ENCODE data around the gene VENTX. TPM values are rescaled to one million over a fixed set of nuclear protein-coding genes. Genes with fewer than 3 reads are reported as not detected.

The VENTX gene
- total and polyA plus RNA-seq, 7 donors, result 0.36 to 1.4 (median 0.83) TPM; not detected in 2

- H3K4me1 ChIP-seq, result peaks cover 0 to 15% (median 10%) of the 10 kb centered on the region in 4 donors
- H3K27me3 ChIP-seq, result peaks cover 17 to 29% (median 17%) of the 10 kb centered on the region in 3 donors
- 30 to 83% methylated on average over 28 of the region's 28 CpGs for WGBS, 2 donors
- no peak for DNase-seq
- intact Hi-C loops (cut with DNase I), result no loop called here
- TF ChIP-seq, protein P1, sequence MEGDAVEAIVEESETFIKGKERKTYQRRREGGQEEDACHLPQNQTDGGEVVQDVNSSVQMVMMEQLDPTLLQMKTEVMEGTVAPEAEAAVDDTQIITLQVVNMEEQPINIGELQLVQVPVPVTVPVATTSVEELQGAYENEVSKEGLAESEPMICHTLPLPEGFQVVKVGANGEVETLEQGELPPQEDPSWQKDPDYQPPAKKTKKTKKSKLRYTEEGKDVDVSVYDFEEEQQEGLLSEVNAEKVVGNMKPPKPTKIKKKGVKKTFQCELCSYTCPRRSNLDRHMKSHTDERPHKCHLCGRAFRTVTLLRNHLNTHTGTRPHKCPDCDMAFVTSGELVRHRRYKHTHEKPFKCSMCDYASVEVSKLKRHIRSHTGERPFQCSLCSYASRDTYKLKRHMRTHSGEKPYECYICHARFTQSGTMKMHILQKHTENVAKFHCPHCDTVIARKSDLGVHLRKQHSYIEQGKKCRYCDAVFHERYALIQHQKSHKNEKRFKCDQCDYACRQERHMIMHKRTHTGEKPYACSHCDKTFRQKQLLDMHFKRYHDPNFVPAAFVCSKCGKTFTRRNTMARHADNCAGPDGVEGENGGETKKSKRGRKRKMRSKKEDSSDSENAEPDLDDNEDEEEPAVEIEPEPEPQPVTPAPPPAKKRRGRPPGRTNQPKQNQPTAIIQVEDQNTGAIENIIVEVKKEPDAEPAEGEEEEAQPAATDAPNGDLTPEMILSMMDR (IDR thresholded peaks at IDR 0.05), result no peak
- no peak for TF ChIP-seq POLR2A (IDR thresholded peaks at IDR 0.05)
- no peak overlapping the region for H3K27ac ChIP-seq
- H3K36me3 ChIP-seq, result peaks cover 0 to under 1% (median 0%) of the 10 kb centered on the region in 4 donors
- H3K4me3 ChIP-seq, result no peak overlapping the region
- H3K9me3 ChIP-seq, result no peaks in the 10 kb centered on the region
Observed at GRCh38 chr10:133273534-133274143, 36.0 kb downstream of the VENTX start.

DNA sequence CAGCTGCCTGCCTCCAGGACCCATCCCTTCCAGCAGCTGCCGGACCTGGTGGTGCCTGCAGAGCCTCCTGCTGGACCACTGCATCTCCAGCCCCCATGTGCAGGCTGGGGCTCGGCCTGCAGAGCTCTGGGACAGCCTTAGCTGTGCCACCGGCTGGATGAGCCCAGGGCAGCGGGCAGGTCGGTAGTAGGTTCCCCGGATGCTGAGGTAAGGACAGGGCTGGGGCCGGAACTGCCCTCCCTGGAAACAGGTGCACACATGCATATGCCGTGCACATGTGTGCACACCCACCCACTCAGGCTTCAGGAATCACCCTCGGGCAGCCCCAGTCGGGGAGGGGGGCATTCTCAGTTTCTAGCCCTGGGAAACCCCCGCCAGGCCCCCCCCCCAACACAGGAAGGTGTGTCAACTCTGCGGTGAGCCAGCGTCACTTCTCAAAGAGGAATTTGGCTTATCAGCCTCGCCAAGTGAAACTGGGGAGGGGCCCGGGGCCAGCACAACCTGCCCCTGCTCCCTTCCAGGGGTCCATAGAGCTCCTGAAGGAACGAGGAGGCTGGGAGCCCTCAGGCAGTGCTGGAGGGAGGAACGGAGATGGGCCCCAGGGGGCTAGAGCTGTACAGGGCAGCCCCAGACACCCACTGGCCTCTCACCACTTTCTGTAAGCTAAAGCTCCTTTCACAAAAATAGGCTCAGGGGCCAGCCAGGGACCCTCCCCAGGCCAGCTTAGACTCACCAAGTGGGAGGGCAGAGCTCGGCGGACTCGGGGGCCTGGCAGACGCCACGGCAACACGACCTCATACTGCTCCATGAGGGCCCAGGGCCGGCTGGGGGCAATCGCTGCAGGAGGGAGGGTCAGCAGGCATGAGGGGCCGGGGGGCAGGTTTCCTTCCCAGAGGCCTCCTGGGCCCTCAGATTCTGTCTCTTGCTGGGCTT is 37.4 kb downstream of the VENTX start:
- DNase-seq, result no peak
- Histone ChIP-seq H3K27me3 (peaks cover 17 to 29% (median 17%) of the 10 kb centered on the region in 3 donors), H3K27ac (no peak overlapping the region), H3K9me3 (no peaks in the 10 kb centered on the region), H3K4me3 (no peak overlapping the region), H3K36me3 (peaks cover 0 to 14% (median 5%) of the 10 kb centered on the region in 4 donors), H3K4me1 (peaks cover 0 to 15% (median 10%) of the 10 kb centered on the region in 4 donors)
- WGBS, 2 donors, result 22 to 29% methylated on average over 26 of the region's 26 CpGs
- TF ChIP-seq POLR2AphosphoS5 (IDR thresholded peaks at IDR 0.05) (no peak), EP300 (IDR thresholded peaks at IDR 0.05) (no peak), POLR2A (IDR thresholded peaks at IDR 0.05) (no peak)
- TF ChIP-seq, protein P1 (IDR thresholded peaks at IDR 0.05), result no peak
- intact Hi-C loops (cut with DNase I), result no loop called here

DNA sequence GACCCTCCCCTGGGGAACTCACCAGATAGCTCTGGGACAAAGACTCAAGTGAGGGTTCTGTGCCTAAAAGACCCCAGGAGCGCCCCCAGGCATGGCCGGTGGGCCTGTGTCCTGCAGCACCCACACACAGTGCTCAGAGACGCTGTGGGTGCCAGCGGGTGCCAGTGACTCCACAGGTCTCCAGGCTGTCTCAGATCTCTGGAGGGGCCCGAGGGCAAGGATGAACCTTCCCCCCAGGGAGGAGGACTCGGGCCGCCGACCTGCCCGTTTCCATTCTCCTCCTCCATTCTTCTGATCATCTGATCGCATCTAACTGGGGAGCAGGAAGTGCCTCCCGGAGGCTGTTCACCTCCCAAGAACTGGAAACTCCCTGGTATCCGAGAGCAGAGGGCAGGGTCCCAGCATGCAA is 38.0 kb downstream of the VENTX start:
- TF ChIP-seq, protein P1 (IDR thresholded peaks at IDR 0.05), result no peak
- TF ChIP-seq POLR2AphosphoS5 (IDR thresholded peaks at IDR 0.05) (no peak), EP300 (IDR thresholded peaks at IDR 0.05) (no peak), POLR2A (IDR thresholded peaks at IDR 0.05) (no peak)
- peaks cover 0 to 21% (median 9%) of the 10 kb centered on the region in 4 donors for H3K36me3 ChIP-seq
- H3K27me3 ChIP-seq, result peaks cover 17 to 29% (median 17%) of the 10 kb centered on the region in 3 donors
- no peak overlapping the region for H3K27ac ChIP-seq
- 20 to 22% methylated on average over 12 of the region's 12 CpGs for WGBS, 2 donors
- no peak for DNase-seq
- peaks cover 0 to 15% (median 10%) of the 10 kb centered on the region in 4 donors for H3K4me1 ChIP-seq
- H3K4me3 ChIP-seq, result peak overlapping the region in 1 of 4 donors; percentile 29
- intact Hi-C loops (cut with DNase I), result no loop called here
- H3K9me3 ChIP-seq, result no peaks in the 10 kb centered on the region

- intact Hi-C loops (cut with DNase I), result no loop called here
- H3K9me3 ChIP-seq, result no peaks in the 10 kb centered on the region
- H3K27ac ChIP-seq, result no peak overlapping the region
- WGBS, 2 donors, result 11 to 17% methylated on average over 6 of the region's 6 CpGs
- DNase-seq, result no peak
- H3K36me3 ChIP-seq, result peaks cover 0 to 25% (median 10%) of the 10 kb centered on the region in 4 donors
- TF ChIP-seq EP300 (IDR thresholded peaks at IDR 0.05) (no peak), POLR2A (IDR thresholded peaks at IDR 0.05) (no peak), POLR2AphosphoS5 (IDR thresholded peaks at IDR 0.05) (no peak)
- TF ChIP-seq, protein P1 (IDR thresholded peaks at IDR 0.05), result no peak
- peak overlapping the region in 3 of 4 donors; percentile 5 to 29 (median 5) for H3K4me3 ChIP-seq
- peaks cover 17 to 29% (median 17%) of the 10 kb centered on the region in 3 donors for H3K27me3 ChIP-seq
- peaks cover 0 to 15% (median 10%) of the 10 kb centered on the region in 4 donors for H3K4me1 ChIP-seq
Observed at GRCh38 chr10:133276100-133276434, 38.4 kb downstream of the VENTX start.

Data from sigmoid colon (tissue), 7 donors.